NCI-H446 treated with DMSO at 0.1 percent for 48 hours (cell line): Measurements from ENCODE around the gene CCDC171.
A peak's percentile ranks its signal among the peaks of the same experiment; 100 is the strongest.
"Not testable (repeated sequence)": the region's sequence is repeated elsewhere in the genome, so short reads cannot be mapped to it uniquely, and the experiment has no call there.

Experiments used
- DNase-seq: peaks from one replicate; lab custom pipeline; 2025; lab: John Stamatoyannopoulos, UW

Gene CCDC171

DNA sequence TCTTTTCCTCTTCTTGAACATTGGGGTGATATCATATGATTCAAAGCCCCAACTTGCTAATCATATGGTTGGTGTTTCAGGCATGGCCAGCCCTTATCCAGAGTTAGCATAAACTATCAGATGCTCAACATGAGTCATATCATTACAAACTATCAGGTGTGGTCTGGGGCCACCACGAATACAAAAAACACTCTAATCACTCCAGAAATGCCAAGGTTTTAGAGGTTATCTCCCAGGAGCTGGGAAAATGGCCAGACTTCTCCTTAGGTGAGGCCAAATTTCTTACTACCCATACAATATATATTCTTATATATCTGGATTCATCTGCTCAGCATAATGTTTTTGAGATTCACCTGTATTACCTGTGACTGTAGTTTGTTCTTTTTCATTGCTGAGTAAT is 210.5 kb downstream of the CCDC171 start:
- no peak for DNase-seq

- DNase-seq: no peak
Observed at GRCh38 chr9:15764131-15764530, 211.3 kb downstream of the CCDC171 start.

- DNase-seq: no peak
Observed at GRCh38 chr9:15769547-15769946, 216.7 kb downstream of the CCDC171 start.

GRCh38 chr9:15778861-15779260 is 226.0 kb downstream of the CCDC171 start:
- DNase-seq: no peak

DNA sequence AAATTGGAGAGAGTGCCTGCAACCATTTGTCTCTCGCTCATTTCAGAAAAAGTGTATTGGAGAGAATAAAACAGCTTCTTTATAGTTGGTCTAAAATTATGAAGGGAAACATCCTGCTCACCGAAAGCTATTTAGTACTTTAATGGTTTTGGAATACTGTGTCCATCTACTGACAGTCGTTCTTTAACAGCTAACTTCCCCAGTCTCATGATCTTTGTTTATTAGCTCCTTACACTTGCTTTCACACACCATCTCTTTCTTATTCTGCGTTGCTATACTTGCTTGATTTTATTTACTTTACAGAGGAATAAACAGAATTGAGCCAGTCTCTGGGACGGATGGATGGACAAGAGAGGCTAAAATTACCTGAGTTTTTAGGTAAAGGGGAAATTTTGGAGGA is 229.3 kb downstream of the CCDC171 start:
- DNase-seq: no peak

GRCh38 chr9:15785584-15785983 is 232.7 kb downstream of the CCDC171 start:
- no peak for DNase-seq

GRCh38 chr9:15786616-15787015 is 233.8 kb downstream of the CCDC171 start:
- DNase-seq: no peak

- not testable (repeated sequence) for DNase-seq
Observed at GRCh38 chr9:15810219-15810899, 257.5 kb downstream of the CCDC171 start.

DNA sequence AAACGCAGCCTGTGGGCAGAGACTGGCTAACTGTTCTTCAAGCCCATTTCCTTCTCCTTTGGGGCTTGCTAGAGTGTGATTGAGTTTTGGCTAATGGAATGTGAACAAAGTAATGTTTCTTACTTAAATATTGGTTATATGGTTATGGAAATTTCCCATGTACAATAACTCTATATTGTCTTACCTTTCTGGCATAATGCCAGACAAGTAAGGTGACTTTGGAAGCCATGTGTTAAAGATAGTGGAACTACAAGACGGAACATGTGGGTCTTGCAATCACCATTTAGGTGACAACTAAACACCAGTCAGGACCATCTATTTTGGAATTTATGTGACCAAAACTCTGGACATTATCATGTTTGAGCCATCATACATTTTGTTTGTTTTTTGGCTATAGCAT is 260.2 kb downstream of the CCDC171 start:
- no peak for DNase-seq

GRCh38 chr9:15824310-15824709 is 271.5 kb downstream of the CCDC171 start:
- peak; percentile 48 for DNase-seq

DNA sequence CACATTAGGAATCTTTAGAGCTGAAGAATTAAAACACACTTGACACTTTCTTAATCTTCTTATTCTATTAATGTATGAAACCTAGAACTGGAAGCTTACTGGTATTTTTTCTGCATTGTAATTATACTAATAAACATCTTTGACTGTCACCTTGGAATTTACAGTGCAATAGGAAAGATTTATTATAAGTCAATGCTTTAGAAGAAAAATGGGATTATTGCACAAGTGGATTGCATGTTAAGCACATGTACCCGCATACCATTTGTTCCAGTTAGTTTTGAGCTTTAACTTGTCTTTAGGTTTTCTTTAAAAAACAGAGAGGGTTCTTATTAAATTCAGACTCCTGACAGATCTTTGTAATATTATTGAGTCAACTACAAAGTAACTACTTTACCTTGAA is 278.5 kb downstream of the CCDC171 start:
- DNase-seq: no peak

GRCh38 chr9:15834541-15834940 is 281.7 kb downstream of the CCDC171 start:
- no peak for DNase-seq

DNA sequence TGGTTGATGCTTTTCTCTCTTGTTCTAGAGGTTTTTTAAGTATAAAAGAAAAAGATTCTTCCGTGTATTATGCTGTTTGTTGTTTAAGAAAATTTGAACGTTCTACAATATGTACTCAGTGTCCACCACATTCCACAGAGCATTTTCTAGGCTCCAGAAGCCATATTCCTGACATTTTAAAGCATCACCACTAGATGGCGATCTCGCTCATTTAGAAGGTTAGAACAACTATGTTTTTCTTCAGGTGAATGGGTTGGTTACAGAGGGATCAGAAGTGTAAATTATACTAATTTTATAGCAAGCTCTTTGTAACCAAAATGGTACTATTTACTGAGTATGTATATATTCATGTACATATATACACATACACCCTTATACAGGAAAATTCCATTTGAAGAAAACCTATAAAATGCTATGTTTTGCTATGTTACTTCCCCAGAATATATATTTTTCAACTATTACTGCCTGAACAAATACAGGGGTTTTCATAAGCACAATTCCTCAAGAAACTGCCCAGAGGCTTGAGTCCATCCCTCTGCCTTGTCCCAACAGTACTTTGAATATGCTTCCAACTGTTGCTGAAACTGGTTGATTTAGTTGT is 284.3 kb downstream of the CCDC171 start:
- peak; percentile 43 for DNase-seq

GRCh38 chr9:15842051-15842450 is 289.2 kb downstream of the CCDC171 start:
- DNase-seq: no peak

- no peak for DNase-seq
Observed at GRCh38 chr9:15843316-15843715, 290.5 kb downstream of the CCDC171 start.

DNA sequence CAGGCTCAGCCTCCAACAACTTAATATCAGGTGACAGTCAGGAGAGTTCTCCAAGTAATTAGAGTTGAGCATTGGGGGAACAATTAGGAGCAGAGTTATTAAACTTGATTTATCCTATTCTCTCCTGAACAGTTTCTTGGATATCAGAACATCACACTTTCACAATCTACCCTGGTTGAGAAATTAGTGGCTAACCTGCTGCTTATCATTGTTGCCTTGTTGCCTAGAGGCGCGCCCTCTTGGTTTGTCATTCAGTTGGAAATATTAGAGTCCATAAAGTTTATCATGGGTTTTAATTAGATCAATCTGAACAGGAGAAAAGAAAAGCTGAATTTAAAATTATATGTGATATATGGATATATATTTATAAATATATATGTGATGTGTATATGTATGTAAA is 291.1 kb downstream of the CCDC171 start:
- no peak for DNase-seq

DNA sequence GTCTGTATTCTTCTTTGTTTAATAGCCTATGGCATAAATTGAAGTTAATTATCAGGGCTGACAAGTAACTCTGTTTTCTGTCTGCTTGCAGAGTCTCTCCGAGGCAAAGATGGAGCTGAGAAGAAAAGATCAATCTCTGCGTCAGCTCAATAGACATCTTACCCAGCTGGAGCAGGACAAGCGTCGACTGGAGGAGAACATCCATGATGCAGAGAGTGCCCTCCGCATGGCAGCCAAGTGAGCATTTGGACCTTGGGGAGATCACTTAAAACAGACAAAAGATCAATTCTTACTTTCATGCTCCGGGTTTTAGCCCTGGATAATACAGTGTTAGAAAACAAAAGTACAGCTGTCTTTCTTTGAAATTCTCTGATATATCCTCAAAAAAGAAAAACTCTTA is 293.8 kb downstream of the CCDC171 start:
- no peak for DNase-seq

GRCh38 chr9:15849871-15850270 is 297.0 kb downstream of the CCDC171 start:
- DNase-seq: no peak

DNA sequence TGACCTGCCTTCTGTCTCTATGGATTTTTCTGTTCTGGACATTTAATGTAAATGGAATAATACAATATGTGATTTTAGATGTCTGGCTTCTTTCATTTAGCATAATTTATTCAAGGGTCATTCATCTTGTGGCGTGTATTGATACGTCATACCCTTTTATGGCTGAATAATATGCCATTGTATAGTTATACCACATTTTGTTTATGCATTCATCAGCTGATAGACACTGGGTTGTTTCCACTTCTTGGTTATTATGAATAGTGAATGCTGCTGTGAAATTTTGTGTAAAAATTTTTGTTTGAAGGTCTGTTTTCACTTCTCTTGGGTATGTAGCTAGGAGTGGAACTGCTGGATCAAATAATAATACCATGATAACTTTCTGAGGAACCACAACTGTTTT is 298.9 kb downstream of the CCDC171 start:
- DNase-seq: no peak

DNA sequence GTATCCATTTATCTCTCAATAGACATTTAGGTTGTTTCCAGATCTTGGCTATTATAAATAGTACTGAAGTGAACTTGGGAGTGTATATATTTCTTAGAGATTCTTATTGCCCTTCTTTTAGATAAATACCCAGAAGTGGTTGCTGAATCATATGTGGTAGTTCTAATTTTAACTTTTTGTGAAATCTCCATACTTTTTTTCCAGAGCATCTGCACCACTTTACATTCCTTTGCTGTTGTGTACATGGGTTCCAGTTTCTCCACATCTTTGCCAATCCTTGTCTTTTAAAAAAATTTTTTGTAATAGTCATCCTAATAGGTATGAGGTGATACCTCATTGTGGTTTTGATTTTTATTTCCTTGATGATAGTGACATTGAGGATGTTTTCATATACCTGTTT is 303.7 kb downstream of the CCDC171 start:
- DNase-seq: no peak

DNA sequence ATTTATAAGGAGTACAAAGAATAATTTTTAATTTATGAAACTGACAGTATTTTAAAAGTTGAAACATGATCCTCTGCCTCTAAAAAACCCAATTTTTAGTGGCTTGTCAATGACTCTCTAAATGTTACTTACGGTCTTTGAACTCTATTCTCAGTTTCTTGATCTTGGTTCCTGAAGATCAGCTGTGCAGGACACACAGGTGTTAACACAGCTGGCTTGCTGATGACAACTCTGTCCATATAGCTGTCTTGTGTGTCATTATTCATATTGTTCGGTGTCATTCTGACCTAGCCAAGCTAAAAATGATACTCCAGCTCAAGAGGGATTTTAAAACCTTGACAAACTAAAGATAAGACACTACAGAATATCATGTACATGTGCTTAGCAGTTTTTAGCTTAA is 314.5 kb downstream of the CCDC171 start:
- DNase-seq: no peak

- no peak for DNase-seq
Observed at GRCh38 chr9:15867988-15868387, 315.1 kb downstream of the CCDC171 start.

DNA sequence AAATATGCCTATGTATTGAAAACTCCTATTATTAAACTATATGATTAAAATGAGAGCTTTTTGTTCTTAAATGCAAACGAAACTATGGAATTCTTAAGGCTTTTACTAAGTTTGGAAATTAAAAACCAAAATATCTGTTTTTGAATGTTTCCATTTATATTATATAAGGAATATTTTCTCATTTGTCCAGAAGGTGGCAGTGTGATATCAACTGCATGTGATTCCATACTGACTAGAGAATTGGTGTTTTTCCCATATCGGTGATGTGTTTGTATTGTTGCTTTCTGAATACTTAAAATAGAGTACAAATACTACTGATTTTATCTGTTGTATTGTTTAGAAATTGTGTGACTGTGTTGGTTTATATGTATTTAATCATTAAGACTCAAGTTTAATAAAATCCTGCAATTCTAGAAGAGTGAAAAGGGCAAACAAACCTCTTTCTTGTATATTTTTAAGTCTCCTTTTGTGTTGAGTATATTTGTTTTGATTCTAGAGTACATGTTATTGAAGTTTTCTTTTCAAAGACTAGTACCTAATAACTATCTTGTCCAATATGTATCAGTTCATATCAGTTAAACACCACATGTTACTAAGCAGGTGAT is 320.8 kb downstream of the CCDC171 start:
- peak; percentile 29 for DNase-seq

DNA sequence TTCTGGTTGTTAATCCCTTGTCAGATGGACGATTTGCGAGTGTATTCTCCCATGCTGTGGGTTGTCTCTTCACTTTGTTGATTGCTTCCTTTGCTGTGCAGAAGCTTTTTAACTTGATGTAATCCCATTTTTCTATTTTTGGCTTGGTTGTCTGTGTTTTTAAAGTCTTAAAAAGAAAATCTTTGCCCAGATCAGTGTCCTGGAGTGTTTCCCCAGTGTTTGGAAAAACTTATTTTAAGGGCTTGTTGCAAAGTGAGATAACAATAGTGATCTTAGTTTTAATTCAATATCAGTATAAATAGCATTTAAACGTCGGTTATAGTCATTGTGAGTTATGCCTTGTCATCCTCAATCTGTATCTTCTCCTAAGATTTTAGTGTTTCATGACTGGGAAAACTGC is 329.5 kb downstream of the CCDC171 start:
- no peak for DNase-seq
